Duodenal mucosa (tissue), 2 donors: Measurements from ENCODE around the gene DIAPH2.

ENCODE experiments used
- H3K27ac ChIP-seq: one replicate; pipeline ENCODE4 v1.7.0; 2013; ENCODE audit warnings: low read depth, low read length
- H3K27me3 ChIP-seq, 2 donors: one replicate each; pipeline ENCODE4 v1.7.0; 2013; ENCODE audit warnings: low read length in 2 of 2, control low read depth in 1 of 2; ENCODE audit not compliant: insufficient read depth in 2 of 2, control insufficient read depth in 1 of 2
- H3K36me3 ChIP-seq, 2 donors: one replicate each; pipeline ENCODE4 v1.7.0; 2013; ENCODE audit warnings: low read length in 2 of 2, control low read depth in 1 of 2; ENCODE audit not compliant: insufficient read depth in 2 of 2, control insufficient read depth in 1 of 2
- H3K4me1 ChIP-seq, 2 donors: one replicate each; pipeline ENCODE4 v1.7.0; 2013; ENCODE audit warnings: low read length in 2 of 2, control low read depth in 1 of 2; ENCODE audit not compliant: insufficient read depth in 2 of 2, control insufficient read depth in 1 of 2
- H3K4me3 ChIP-seq, 2 donors: one replicate each; pipeline ENCODE4 v1.7.0; 2013; ENCODE audit warnings: low read length in 2 of 2, low read depth in 1 of 2
- H3K9ac ChIP-seq, 2 donors: one replicate each; pipeline ENCODE4 v1.7.0; 2013; ENCODE audit warnings: low read length in 2 of 2, low read depth in 1 of 2
- H3K9me3 ChIP-seq, 2 donors: one replicate each; pipeline ENCODE4 v1.7.0; 2013; ENCODE audit warnings: low read length in 2 of 2, control low read depth in 1 of 2; ENCODE audit not compliant: control insufficient read depth in 1 of 2

Gene DIAPH2

DNA sequence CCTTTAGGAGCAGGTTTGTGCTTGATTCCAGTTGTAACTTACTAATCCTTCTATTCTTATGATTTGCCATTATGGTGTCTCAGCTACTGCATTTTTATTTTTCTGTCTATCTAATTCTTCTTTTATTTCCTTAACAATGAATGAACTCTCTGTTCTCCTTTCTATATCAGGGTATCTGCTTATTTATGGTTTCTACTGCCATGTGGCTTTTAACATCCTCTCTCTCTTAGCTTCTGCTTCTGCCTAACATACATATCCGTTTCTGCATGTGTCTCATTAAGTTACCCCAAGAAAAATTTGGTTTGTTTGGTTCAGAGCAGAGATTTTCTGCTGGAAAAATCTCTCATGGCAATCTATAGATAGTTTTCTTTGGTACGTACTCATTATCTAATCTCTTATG is 813.5 kb downstream of the DIAPH2 start:
- Histone ChIP-seq H3K4me1 (no peaks in the 10 kb centered on the region), H3K4me3 (no peak overlapping the region), H3K27me3 (no peaks in the 10 kb centered on the region)

DNA sequence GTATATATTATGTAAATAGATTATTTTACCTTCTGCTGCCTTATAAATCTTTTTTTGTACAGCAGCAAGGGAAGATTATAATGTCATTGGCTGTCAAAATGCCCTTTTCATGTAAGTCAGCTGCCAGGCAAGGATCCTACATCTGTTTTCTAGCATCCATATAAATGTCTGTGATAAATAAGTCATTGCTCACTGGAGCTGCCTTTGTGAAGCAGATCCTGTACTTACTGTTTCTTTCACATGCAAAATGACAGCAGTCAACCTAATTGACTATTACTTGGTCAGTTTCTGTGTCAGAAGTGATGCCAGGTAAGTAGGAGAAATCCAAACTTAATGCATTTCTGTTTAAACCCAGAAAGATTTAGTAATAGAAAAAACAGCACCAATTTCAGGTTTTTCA is 819.8 kb downstream of the DIAPH2 start:
- no peaks in the 10 kb centered on the region for H3K9me3 ChIP-seq
- H3K27me3 ChIP-seq = no peaks in the 10 kb centered on the region
- H3K9ac ChIP-seq = no peak overlapping the region
- no peaks in the 10 kb centered on the region for H3K36me3 ChIP-seq
- no peak overlapping the region for H3K4me3 ChIP-seq
- no peaks in the 10 kb centered on the region for H3K4me1 ChIP-seq
- H3K27ac ChIP-seq = no peak overlapping the region

More for the DNA sequence above, 813.5 kb downstream of the DIAPH2 start:
- Histone ChIP-seq H3K36me3 (no peaks in the 10 kb centered on the region), H3K9ac (no peak overlapping the region), H3K9me3 (no peaks in the 10 kb centered on the region), H3K27ac (no peak overlapping the region)

DNA sequence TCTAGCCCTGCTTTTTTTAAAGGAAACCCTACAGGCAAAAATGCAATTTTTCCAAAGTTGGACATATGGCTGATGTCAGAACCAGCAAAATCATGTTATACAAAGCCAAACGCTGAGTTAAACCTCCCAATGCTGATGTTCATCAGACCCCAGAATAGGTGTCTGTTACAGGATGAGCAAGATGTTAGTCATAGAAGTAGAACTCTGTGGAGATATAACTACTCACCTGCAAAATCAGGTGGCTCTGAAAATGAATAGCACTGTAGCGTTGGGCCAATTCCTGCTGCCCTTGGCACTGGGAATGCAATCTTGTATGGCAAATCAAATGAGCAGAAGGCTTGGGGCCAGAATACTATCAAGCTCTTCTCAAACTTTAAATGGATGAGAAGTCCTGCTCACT is 833.1 kb downstream of the DIAPH2 start:
- no peak overlapping the region for H3K9ac ChIP-seq
- no peaks in the 10 kb centered on the region for H3K9me3 ChIP-seq
- no peak overlapping the region for H3K4me3 ChIP-seq
- H3K4me1 ChIP-seq = no peaks in the 10 kb centered on the region
- H3K36me3 ChIP-seq = no peaks in the 10 kb centered on the region
- H3K27me3 ChIP-seq = no peaks in the 10 kb centered on the region
- no peak overlapping the region for H3K27ac ChIP-seq

DNA sequence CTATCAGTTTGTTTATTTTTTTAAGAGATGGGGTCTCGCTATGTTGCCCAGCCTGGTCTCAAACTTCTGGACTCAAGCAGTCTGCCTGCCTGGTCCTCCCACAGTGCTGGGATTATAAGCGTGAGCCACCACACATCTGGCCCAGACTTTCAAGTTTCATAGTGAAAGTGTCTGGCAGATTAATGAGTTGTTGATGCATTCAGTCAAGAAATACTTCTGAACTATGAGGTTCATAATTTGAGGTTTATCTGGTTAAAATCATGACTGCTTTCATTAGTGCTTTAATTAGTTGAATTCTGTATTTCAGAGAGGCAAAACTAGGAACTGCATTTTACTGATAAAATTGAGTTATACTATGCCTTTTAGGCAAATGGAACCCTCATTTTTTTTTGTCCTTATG is 837.7 kb downstream of the DIAPH2 start:
- no peak overlapping the region for H3K27ac ChIP-seq
- no peaks in the 10 kb centered on the region for H3K4me1 ChIP-seq
- H3K9me3 ChIP-seq = no peaks in the 10 kb centered on the region
- H3K4me3 ChIP-seq = no peak overlapping the region
- H3K9ac ChIP-seq = no peak overlapping the region
- H3K36me3 ChIP-seq = no peaks in the 10 kb centered on the region
- no peaks in the 10 kb centered on the region for H3K27me3 ChIP-seq

DNA sequence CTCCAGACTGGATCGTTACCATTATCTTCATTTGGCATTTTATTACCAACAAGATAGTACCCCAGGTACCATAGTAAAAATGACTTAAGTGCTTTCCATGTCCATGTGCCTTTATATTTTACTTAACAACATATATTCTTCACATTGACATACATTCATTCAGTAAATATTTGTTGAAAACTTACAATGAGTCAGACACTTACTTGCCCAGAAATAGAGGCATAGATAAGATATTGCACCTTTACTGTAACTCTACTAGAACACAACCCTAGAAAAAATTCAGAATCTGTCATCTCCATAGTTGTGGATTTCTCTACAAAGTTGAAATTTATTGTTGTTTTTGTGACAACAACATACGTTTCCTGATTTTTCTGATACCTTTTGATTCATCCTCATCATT is 839.7 kb downstream of the DIAPH2 start:
- Histone ChIP-seq H3K4me1 (no peaks in the 10 kb centered on the region), H3K9ac (no peak overlapping the region), H3K9me3 (no peaks in the 10 kb centered on the region), H3K36me3 (no peaks in the 10 kb centered on the region), H3K27ac (no peak overlapping the region), H3K4me3 (no peak overlapping the region), H3K27me3 (no peaks in the 10 kb centered on the region)

DNA sequence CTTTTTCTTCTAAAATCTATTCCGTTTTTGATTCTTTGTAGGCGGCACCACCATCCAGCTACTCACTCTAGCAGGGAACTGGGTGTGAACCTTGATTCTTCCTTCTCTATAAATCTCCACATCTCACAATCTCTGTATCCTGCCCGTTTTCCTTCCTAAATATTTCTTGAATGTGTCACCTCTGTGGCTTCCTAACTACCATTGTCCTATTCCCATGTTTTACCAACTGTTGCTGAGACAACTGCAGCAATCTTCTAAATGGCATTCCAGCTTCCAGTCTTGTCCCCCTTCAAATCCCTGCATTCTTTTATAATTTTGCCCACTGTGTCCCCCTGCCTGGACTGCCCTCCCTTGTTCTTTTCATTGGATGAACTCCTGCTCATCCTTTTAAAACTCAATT is 840.4 kb downstream of the DIAPH2 start:
- Histone ChIP-seq H3K27ac (no peak overlapping the region), H3K9ac (no peak overlapping the region), H3K4me3 (no peak overlapping the region), H3K9me3 (peaks cover 0 to 2% of the 10 kb centered on the region in 2 donors), H3K4me1 (no peaks in the 10 kb centered on the region), H3K36me3 (no peaks in the 10 kb centered on the region), H3K27me3 (no peaks in the 10 kb centered on the region)

DNA sequence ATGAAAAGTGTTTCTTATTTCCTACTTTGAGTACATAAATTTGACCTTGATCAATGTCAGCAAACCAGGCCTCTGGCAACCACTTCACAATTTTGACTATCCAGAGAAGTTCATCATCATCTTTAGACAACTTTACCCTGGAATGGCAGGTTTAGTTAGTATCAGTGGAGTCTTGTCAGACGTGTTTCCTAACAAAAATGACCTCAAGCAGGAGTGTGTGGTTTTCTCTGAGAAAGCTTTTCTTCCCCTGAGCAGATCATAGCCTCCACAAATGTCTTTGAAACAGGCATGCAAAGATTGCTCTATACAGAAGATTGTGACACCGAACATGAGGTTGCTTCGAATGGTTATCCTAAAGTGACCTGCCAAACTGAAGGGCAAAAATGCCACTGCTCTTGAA is 841.3 kb downstream of the DIAPH2 start:
- no peak overlapping the region for H3K9ac ChIP-seq
- H3K4me1 ChIP-seq = no peaks in the 10 kb centered on the region
- no peaks in the 10 kb centered on the region for H3K27me3 ChIP-seq

DNA sequence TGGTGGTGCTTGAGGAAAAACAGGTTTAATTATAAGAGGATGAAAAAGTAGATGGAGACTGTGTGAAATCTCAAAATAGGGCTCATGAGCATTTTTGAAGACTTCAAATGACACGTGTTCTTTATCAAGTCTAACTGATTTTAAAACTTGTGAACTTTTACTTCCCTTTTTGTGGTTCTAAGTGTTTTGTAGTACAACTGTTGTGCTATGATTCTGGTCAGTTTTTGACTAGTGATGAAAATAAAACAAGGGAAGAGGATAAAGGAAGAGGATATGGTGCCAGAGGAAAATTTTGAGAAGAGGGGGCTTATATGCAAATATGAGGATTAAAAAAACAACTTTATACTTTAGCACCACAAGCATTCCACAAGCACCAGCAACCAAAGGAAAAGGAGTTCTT is 843.1 kb downstream of the DIAPH2 start:
- H3K4me3 ChIP-seq = no peak overlapping the region
- no peak overlapping the region for H3K9ac ChIP-seq
- H3K27ac ChIP-seq = no peak overlapping the region
- no peaks in the 10 kb centered on the region for H3K4me1 ChIP-seq
- peaks cover 0 to 4% of the 10 kb centered on the region in 2 donors for H3K9me3 ChIP-seq
- H3K27me3 ChIP-seq = no peaks in the 10 kb centered on the region
- H3K36me3 ChIP-seq = no peaks in the 10 kb centered on the region

More for the DNA sequence above, 841.3 kb downstream of the DIAPH2 start:
- Histone ChIP-seq H3K9me3 (peaks cover 0 to 4% of the 10 kb centered on the region in 2 donors), H3K27ac (no peak overlapping the region), H3K36me3 (no peaks in the 10 kb centered on the region), H3K4me3 (no peak overlapping the region)

DNA sequence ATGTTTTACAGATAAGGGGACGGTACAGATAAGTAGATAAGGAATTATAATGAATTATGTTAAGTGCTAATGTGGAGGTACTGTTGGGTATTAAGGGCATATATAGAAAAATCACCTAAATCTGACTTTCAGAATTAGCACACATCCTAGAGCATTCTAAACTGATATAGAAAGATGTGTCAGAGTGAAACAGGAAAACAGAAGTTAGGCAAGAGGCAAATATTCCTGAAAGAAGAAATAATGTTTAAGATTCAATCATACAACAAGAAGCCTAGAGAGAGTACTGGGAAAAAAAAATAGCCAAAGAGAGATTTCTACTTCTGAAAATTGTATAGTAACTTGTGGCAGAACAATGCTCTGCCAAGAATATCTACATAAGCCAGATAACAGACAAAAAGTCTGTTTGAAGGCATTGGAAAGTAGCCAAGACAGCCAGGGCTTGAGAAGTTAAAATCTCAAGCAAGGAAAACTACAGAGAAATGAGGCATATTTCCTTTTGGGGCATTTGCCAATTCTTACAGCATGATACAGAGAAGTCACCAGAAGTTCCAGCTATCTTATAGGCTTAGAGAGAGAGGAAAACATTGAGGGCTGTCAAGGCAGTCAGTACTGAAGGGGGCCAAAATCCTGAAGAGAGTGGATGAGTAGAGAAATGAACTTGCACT is 845.0 kb downstream of the DIAPH2 start:
- no peak overlapping the region for H3K27ac ChIP-seq
- H3K9me3 ChIP-seq = peaks cover 0 to 4% of the 10 kb centered on the region in 2 donors
- H3K36me3 ChIP-seq = no peaks in the 10 kb centered on the region
- no peaks in the 10 kb centered on the region for H3K4me1 ChIP-seq
- H3K4me3 ChIP-seq = no peak overlapping the region
- H3K27me3 ChIP-seq = no peaks in the 10 kb centered on the region
- H3K9ac ChIP-seq = no peak overlapping the region

DNA sequence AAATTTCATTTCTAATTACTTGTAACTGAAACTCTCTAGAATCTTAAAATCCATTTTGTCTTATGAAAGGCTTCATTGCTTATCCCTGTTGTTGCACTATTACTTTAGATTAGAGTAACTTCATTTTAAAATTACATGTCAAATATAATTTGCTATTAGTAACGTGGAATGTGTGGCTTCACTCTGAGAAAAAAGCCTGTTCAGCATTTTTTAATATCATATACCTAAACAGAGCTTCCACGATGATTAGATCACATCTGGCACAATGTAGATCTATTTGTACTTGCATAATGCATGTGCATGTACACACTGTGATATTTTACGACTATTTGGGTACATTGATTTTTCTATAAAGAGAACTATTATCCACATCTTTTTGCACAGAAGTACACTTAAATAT is 847.2 kb downstream of the DIAPH2 start:
- Histone ChIP-seq H3K9me3 (peaks cover 0 to 4% of the 10 kb centered on the region in 2 donors), H3K36me3 (no peaks in the 10 kb centered on the region), H3K4me3 (no peak overlapping the region), H3K4me1 (no peaks in the 10 kb centered on the region), H3K27ac (no peak overlapping the region), H3K9ac (no peak overlapping the region), H3K27me3 (no peaks in the 10 kb centered on the region)

DNA sequence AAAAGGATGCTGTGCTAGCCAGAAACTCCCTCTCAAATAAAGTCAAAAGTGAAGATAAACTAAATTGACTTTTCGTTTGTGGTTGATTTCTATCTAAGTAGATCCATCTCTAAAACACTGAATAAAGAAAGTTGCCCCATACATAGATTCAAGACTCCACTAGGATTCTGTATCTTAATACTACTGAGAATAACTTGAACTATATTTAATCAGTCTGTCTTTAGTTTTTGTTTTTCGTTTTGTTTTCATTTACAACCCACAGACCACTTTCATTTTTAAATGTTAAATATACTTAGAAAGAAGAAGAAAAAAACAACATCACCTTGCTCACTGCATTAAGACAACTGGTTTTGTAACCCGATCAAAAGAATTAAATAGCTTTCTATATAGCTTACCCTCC is 854.1 kb downstream of the DIAPH2 start:
- H3K36me3 ChIP-seq = no peaks in the 10 kb centered on the region
- no peaks in the 10 kb centered on the region for H3K9me3 ChIP-seq
- no peaks in the 10 kb centered on the region for H3K4me1 ChIP-seq
- no peak overlapping the region for H3K4me3 ChIP-seq
- no peak overlapping the region for H3K27ac ChIP-seq
- no peak overlapping the region for H3K9ac ChIP-seq
- no peaks in the 10 kb centered on the region for H3K27me3 ChIP-seq
